ENCODE measurements around the gene ADAMTSL1. TPM values are rescaled to one million over a fixed set of nuclear protein-coding genes. Genes with fewer than 3 reads are reported as not detected.

Gene ADAMTSL1
- total RNA-seq, 1 experiment from 2014 or later: 1.2 TPM

DNA sequence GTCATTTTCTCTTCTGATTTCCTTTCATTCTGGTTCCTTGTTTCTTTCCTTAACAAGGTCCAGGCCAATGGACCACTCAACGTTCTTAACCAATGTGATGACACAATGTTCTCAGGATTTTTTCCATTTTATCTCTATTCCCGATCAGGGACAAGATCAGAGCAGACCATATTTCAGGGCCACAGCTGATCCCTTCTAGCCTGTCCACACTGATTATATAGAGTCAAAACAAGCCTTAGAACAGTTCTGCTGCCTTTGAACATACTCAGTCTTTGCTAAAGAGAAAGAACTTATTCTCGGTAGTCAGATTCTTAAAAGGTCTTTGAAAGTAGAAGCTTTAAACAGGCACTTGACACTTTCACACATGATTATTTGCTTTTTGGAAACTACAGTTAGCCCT, 188.4 kb downstream of the ADAMTSL1 start:
- no peak overlapping the region for H2BK20ac ChIP-seq (ENCODE audit: low read depth, low read length, poor library complexity, severe bottlenecking)
- no peaks in the 10 kb centered on the region for H3K27me3 Mint-ChIP-seq (ENCODE audit: low read depth)
- no peaks in the 10 kb centered on the region for H3K79me1 ChIP-seq (ENCODE audit: insufficient read depth, low read depth, low read length, poor library complexity, severe bottlenecking)
- H2BK5ac ChIP-seq (ENCODE audit: insufficient read length, low read length): no peak overlapping the region
- H3K4me1 ChIP-seq (ENCODE audit: insufficient read depth, low read length): no peaks in the 10 kb centered on the region
- no peak overlapping the region for H2BK12ac ChIP-seq (ENCODE audit: insufficient read length, low read depth, low read length)
- H3K56ac ChIP-seq (ENCODE audit: insufficient read length, low read depth, low read length): no peak overlapping the region
- no peaks in the 10 kb centered on the region for H3K9me3 ChIP-seq (ENCODE audit: control insufficient read depth, low read depth, low read length)
- no peak overlapping the region for H4K8ac ChIP-seq (replicated peaks; ENCODE audit: insufficient read length, low read depth, low read length)
- TF ChIP-seq, protein P1, sequence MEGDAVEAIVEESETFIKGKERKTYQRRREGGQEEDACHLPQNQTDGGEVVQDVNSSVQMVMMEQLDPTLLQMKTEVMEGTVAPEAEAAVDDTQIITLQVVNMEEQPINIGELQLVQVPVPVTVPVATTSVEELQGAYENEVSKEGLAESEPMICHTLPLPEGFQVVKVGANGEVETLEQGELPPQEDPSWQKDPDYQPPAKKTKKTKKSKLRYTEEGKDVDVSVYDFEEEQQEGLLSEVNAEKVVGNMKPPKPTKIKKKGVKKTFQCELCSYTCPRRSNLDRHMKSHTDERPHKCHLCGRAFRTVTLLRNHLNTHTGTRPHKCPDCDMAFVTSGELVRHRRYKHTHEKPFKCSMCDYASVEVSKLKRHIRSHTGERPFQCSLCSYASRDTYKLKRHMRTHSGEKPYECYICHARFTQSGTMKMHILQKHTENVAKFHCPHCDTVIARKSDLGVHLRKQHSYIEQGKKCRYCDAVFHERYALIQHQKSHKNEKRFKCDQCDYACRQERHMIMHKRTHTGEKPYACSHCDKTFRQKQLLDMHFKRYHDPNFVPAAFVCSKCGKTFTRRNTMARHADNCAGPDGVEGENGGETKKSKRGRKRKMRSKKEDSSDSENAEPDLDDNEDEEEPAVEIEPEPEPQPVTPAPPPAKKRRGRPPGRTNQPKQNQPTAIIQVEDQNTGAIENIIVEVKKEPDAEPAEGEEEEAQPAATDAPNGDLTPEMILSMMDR (conservative IDR thresholded peaks at IDR 0.05): no peak
- no peak overlapping the region for H3K4me3 Mint-ChIP-seq
- H4K20me1 ChIP-seq (ENCODE audit: control insufficient read depth, insufficient read depth, insufficient read length): no peaks in the 10 kb centered on the region
- no peak overlapping the region for H3K27ac ChIP-seq (ENCODE audit: insufficient read length, low read depth, low read length)
- no peak overlapping the region for H3K23ac ChIP-seq (ENCODE audit: insufficient read length, low read depth, low read length)
- H3K14ac ChIP-seq (ENCODE audit: insufficient read depth, low read length): no peak overlapping the region
- no CpG with 5 or more reads among the region's 3 CpGs for WGBS (ENCODE audit: extremely low coverage, insufficient read length, low lambda C conversion rate)
- no peaks in the 10 kb centered on the region; a peak in 1 of 5 replicates for H3K9me3 Mint-ChIP-seq
- H2AFZ ChIP-seq (ENCODE audit: low read length): no peak overlapping the region
- H3K36me3 Mint-ChIP-seq (ENCODE audit: insufficient read depth in 1 of 3, low read depth in 3 of 3): no peaks in the 10 kb centered on the region
- H3K18ac ChIP-seq (ENCODE audit: insufficient read length, low read depth, low read length): no peak overlapping the region
- no peak overlapping the region for H3K27ac Mint-ChIP-seq
- no peak overlapping the region for H3K4ac ChIP-seq (ENCODE audit: low read depth, low read length)
- no peak for DNase-seq
- H3K9ac ChIP-seq (ENCODE audit: extremely low read depth, insufficient read length, low read length): no peak overlapping the region
- no peak overlapping the region for H3T11ph ChIP-seq (ENCODE audit: low read length)
- H4K5ac ChIP-seq (ENCODE audit: insufficient read length, low read depth, low read length): no peak overlapping the region
- no peaks in the 10 kb centered on the region for H3K23me2 ChIP-seq (ENCODE audit: insufficient read length, low read depth, low read length, poor library complexity, severe bottlenecking)
- no peaks in the 10 kb centered on the region for H3K4me1 Mint-ChIP-seq
- no peaks in the 10 kb centered on the region for H3K27me3 ChIP-seq (ENCODE audit: insufficient read depth, low read length)
- H2AK5ac ChIP-seq (ENCODE audit: insufficient read length, low read length): no peak overlapping the region
- H3K4me2 ChIP-seq (ENCODE audit: insufficient read depth, insufficient read length, low read length): no peak overlapping the region
- H3K79me2 ChIP-seq (ENCODE audit: insufficient read depth, low read length): no peaks in the 10 kb centered on the region
- no peak overlapping the region for H2BK120ac ChIP-seq (ENCODE audit: low read depth, low read length, poor library complexity, severe bottlenecking)
- no peak overlapping the region for H4K91ac ChIP-seq (ENCODE audit: insufficient read length, low read depth, low read length)
- H2BK15ac ChIP-seq (ENCODE audit: low read depth, low read length): no peak overlapping the region

All from H9 (cell line).